Panc1 (cell line): ENCODE measurements around the gene MTFR1L. TPM values are rescaled to one million over a fixed set of nuclear protein-coding genes. Genes with fewer than 3 reads are reported as not detected.

Experiments
- ATAC-seq: fragments of 200-7000 bp; cut with Tn5 transposase; 2 replicates; pipeline ENCODE4 v1.9.1; 2020; ENCODE audit warnings: mild to moderate bottlenecking, moderate library complexity
- BruUV-seq: library from RNA; stranded (reverse); fragments of 400-500 nt; replicated peaks from 2 replicates; lab custom pipeline; 2021; lab: Mats Ljungman, UMichigan
- CTCF ChIA-PET: fragments of 300-600 bp; sonication (Branson Sonifier 250); formaldehyde crosslinking; loops from one replicate; lab custom pipeline; 2022; ENCODE audit warnings: antibody characterized with exemption; lab: Charles Lee
- POLR2A ChIA-PET: fragments of 300-600 bp; sonication (Branson Sonifier 250); formaldehyde crosslinking; loops from one replicate; lab custom pipeline; 2022; ENCODE audit warnings: antibody characterized with exemption; lab: Charles Lee
- DNase-seq: peaks from one replicate; pipeline ENCODE4 v3.0.0-alpha.2; 2010; ENCODE audit warnings: low read depth, low spot score
- H3K27ac ChIP-seq: 2 replicates; pipeline ENCODE4 v1.5.1; 2011; ENCODE audit warnings: mild to moderate bottlenecking, low read length, inconsistent platforms
- H3K27me3 ChIP-seq: fragments of 200-500 bp; sonication (Bioruptor generic); 2 replicates; pipeline ENCODE4 v1.6.0; 2014; ENCODE audit warnings: low read length, inconsistent platforms; ENCODE audit not compliant: control insufficient read depth, insufficient read depth
- H3K36me3 ChIP-seq: fragments of 200-500 bp; sonication (Bioruptor generic); 2 replicates; pipeline ENCODE4 v1.5.1; 2014; ENCODE audit warnings: inconsistent platforms, mild to moderate bottlenecking, low read length, moderate library complexity; ENCODE audit not compliant: control insufficient read depth, insufficient read depth
- H3K4me1 ChIP-seq: 2 replicates; pipeline ENCODE4 v1.5.1; 2011; ENCODE audit warnings: inconsistent platforms, mild to moderate bottlenecking, low read length, moderate library complexity; ENCODE audit not compliant: control insufficient read depth, insufficient read depth
- H3K4me3 ChIP-seq, 2 experiments: 2 replicates each; pipeline ENCODE4 v1.5.1; 2011 to 2012; ENCODE audit warnings: low read depth in 2 of 2, low read length in 2 of 2, mild to moderate bottlenecking in 2 of 2, inconsistent platforms in 1 of 2, moderate library complexity in 1 of 2
- H3K9me3 ChIP-seq: fragments of 200-500 bp; sonication (Bioruptor generic); 2 replicates; pipeline ENCODE4 v1.5.1; 2014; ENCODE audit warnings: low read depth, mild to moderate bottlenecking, inconsistent platforms, low read length, moderate library complexity; ENCODE audit not compliant: control insufficient read depth, insufficient read depth
- POLR2AphosphoS5 ChIP-seq: IDR thresholded peaks from 2 replicates; pipeline ENCODE4 v1.6.1; 2012; ENCODE audit warnings: mild to moderate bottlenecking, low read depth, low read length, moderate library complexity
- SIN3A ChIP-seq: IDR thresholded peaks from 2 replicates; pipeline ENCODE4 v1.6.1; 2012; ENCODE audit warnings: low read depth, mild to moderate bottlenecking, low read length, moderate library complexity, borderline replicate concordance; ENCODE audit not compliant: insufficient read depth
- TCF7L2 ChIP-seq: IDR thresholded peaks from 2 replicates; pipeline ENCODE4 v1.6.1; 2011; ENCODE audit warnings: mild to moderate bottlenecking, low read depth, low read length, inconsistent platforms
- in situ Hi-C: cut with HindIII; loops from 2 replicates; pipeline ENCODE4 v1.10.0; 2016; ENCODE audit warnings: low sequenced_read_pairs, low pct_unique_long_range_greater_than_20kb
- intact Hi-C: fragments of 100-400 bp; cut with micrococcal nuclease; formaldehyde crosslinking; loops from one replicate; pipeline ENCODE4 v1.10.0; 2022; ENCODE audit not compliant: unreplicated experiment
- total RNA-seq: library from RNA; stranded (reverse); gene quantifications from one replicate; pipeline ENCODE4 v1.2.1, GENCODE V29; 2021; ENCODE audit not compliant: unreplicated experiment
- TF ChIP-seq, protein P1 (sequence below), 2 experiments: IDR thresholded peaks; 2 replicates each; pipeline ENCODE4 v1.6.1; 2011 to 2012; ENCODE audit warnings: low read depth in 2 of 2, control low read depth in 1 of 2, low read length in 1 of 2, mild to moderate bottlenecking in 1 of 2, moderate library complexity in 1 of 2; ENCODE audit not compliant: insufficient read depth in 1 of 2
- TF ChIP-seq, protein P2 (sequence below): fragments of 450-650 bp; IDR thresholded peaks from 2 replicates; pipeline ENCODE4 v1.5.1; 2017; ENCODE audit warnings: mild to moderate bottlenecking

The MTFR1L gene
- total RNA-seq, 1 experiment from 2014 or later, result 68.5 TPM

DNA sequence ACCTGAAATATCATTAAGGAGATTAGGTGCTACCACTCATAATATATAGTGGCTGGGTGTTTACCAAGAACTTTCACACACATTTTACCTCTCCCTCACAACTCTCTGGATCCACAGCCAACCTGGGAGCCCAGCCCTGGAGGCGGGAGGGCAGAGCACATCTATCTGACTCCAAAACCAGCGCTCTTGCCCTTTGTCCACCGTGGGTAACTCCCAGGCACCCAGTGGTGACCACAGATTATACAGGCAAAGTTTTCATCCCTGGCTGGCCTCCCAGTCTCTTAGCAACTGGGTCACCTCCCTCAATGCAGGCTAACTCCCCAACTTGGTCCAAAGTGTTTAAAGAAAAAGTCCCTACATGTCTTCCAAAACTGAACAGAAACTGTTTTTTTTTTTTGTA lies 53.4 kb downstream of the MTFR1L start:
- Histone ChIP-seq H3K4me1 (peaks cover 43% of the 10 kb centered on the region), H3K9me3 (no peaks in the 10 kb centered on the region), H3K4me3 (no peak overlapping the region), H3K36me3 (no peaks in the 10 kb centered on the region; the same call in 1 of the 2 replicates), H3K27ac (peak overlapping the region; percentile 20; the same call in 1 of the 2 replicates), H3K27me3 (no peaks in the 10 kb centered on the region)
- ChIA-PET POLR2A (no interaction called here), CTCF (no interaction called here)
- no peak for ATAC-seq
- in situ Hi-C loops, result no loop called here
- DNase-seq, result no peak
- no peak for TF ChIP-seq SIN3A
- TF ChIP-seq, protein P1, sequence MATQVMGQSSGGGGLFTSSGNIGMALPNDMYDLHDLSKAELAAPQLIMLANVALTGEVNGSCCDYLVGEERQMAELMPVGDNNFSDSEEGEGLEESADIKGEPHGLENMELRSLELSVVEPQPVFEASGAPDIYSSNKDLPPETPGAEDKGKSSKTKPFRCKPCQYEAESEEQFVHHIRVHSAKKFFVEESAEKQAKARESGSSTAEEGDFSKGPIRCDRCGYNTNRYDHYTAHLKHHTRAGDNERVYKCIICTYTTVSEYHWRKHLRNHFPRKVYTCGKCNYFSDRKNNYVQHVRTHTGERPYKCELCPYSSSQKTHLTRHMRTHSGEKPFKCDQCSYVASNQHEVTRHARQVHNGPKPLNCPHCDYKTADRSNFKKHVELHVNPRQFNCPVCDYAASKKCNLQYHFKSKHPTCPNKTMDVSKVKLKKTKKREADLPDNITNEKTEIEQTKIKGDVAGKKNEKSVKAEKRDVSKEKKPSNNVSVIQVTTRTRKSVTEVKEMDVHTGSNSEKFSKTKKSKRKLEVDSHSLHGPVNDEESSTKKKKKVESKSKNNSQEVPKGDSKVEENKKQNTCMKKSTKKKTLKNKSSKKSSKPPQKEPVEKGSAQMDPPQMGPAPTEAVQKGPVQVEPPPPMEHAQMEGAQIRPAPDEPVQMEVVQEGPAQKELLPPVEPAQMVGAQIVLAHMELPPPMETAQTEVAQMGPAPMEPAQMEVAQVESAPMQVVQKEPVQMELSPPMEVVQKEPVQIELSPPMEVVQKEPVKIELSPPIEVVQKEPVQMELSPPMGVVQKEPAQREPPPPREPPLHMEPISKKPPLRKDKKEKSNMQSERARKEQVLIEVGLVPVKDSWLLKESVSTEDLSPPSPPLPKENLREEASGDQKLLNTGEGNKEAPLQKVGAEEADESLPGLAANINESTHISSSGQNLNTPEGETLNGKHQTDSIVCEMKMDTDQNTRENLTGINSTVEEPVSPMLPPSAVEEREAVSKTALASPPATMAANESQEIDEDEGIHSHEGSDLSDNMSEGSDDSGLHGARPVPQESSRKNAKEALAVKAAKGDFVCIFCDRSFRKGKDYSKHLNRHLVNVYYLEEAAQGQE (IDR thresholded peaks at IDR 0.05; ENCODE audit: insufficient read depth in 1 of 2, low read depth in 2 of 2, low read length in 1 of 2), result no peak
- no peak for TF ChIP-seq POLR2AphosphoS5
- TF ChIP-seq, protein P2, sequence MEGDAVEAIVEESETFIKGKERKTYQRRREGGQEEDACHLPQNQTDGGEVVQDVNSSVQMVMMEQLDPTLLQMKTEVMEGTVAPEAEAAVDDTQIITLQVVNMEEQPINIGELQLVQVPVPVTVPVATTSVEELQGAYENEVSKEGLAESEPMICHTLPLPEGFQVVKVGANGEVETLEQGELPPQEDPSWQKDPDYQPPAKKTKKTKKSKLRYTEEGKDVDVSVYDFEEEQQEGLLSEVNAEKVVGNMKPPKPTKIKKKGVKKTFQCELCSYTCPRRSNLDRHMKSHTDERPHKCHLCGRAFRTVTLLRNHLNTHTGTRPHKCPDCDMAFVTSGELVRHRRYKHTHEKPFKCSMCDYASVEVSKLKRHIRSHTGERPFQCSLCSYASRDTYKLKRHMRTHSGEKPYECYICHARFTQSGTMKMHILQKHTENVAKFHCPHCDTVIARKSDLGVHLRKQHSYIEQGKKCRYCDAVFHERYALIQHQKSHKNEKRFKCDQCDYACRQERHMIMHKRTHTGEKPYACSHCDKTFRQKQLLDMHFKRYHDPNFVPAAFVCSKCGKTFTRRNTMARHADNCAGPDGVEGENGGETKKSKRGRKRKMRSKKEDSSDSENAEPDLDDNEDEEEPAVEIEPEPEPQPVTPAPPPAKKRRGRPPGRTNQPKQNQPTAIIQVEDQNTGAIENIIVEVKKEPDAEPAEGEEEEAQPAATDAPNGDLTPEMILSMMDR, result no peak
- TF ChIP-seq TCF7L2, result no peak
- intact Hi-C loops, result no loop called here
- BruUV-seq, result no TSS peak

DNA sequence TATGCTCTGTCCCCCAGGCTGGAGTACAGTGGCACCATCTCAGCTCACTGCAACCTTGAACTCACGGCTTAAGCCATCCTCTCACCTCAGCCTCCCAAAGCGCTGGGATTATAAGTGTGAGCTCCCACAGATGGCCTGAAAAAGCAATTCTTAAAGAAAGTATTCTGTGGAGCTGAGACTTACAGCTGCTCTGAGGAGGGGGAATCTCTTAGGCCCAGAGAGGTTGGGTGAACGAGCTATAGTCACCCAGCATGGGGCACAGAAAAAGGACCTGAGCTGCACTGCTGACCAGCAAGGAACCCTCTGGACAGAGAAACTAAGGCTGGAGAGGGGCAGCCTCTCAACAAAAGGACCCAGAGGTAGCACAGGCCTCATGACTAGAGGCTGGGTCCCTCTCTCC lies 54.5 kb downstream of the MTFR1L start:
- in situ Hi-C loops (no loop called here), intact Hi-C loops (no loop called here)
- Histone ChIP-seq H3K4me3 (peak overlapping the region; percentile 57 to 73), H3K9me3 (no peaks in the 10 kb centered on the region), H3K4me1 (peaks cover 43% of the 10 kb centered on the region), H3K27ac (peak overlapping the region; percentile 83), H3K36me3 (no peaks in the 10 kb centered on the region; the same call in 1 of the 2 replicates), H3K27me3 (no peaks in the 10 kb centered on the region)
- ATAC-seq (no peak), DNase-seq (no peak)
- ChIA-PET POLR2A (interaction anchor here (0.6 kb wide), 1 partner anchor 250 kb away, joined by 11 read pairs; no protein-coding TSS in a partner anchor), CTCF (no interaction called here)
- TF ChIP-seq SIN3A (no peak), POLR2AphosphoS5 (no peak), TCF7L2 (no peak)
- TF ChIP-seq, protein P1 (IDR thresholded peaks at IDR 0.05; ENCODE audit: insufficient read depth in 1 of 2, low read depth in 2 of 2, low read length in 1 of 2), result no peak
- TF ChIP-seq, protein P2, result no peak
- BruUV-seq, result no TSS peak
